Measurements from ENCODE around the gene ARHGAP24.

- TF ChIP-seq CTCF (IDR thresholded peaks at IDR 0.05; ENCODE audit: low read length): no peak
- no peak for TF ChIP-seq EZH2 (optimal IDR thresholded peaks at IDR 0.05; ENCODE audit: low read depth, low read length)
Measured at GRCh38 chr4:86050496-86050895, 575.5 kb downstream of the ARHGAP24 start.

All from MM.1S (cell line).